HCT116 (cell line): ENCODE results near the gene CPNE9.

Source experiments
- CTCF ChIP-seq, 3 experiments: fragments of 200-600 bp in 1 of 3; sonication (generic) in 1 of 3; IDR thresholded peaks in 2 of 3; conservative IDR thresholded peaks in 1 of 3; 2 replicates each; pipeline ENCODE4 v1.5.1; 2012 to 2017; ENCODE audit warnings: low read depth in 2 of 3, low read length in 2 of 3, antibody characterized with exemption in 1 of 3, borderline replicate concordance in 1 of 3, control low read depth in 1 of 3, mild to moderate bottlenecking in 1 of 3, mixed read lengths in 1 of 3, mixed run types in 1 of 3, moderate library complexity in 1 of 3; ENCODE audit not compliant: insufficient read depth in 1 of 3
- POLR2A ChIP-seq: IDR thresholded peaks from 2 replicates; pipeline ENCODE4 v1.7.0; 2011; ENCODE audit warnings: borderline replicate concordance; ENCODE audit not compliant: insufficient read depth, insufficient read length; ENCODE audit errors: extremely low read depth
- POLR2AphosphoS5 ChIP-seq: IDR thresholded peaks from 2 replicates; pipeline ENCODE4 v1.6.1; 2011; ENCODE audit warnings: mild to moderate bottlenecking, low read depth, low read length, moderate library complexity
- SP1 ChIP-seq: IDR thresholded peaks from 2 replicates; pipeline ENCODE4 v1.6.1; 2012; ENCODE audit warnings: low read depth
- TCF7L2 ChIP-seq: IDR thresholded peaks from 2 replicates; pipeline ENCODE4 v1.7.0; 2011; ENCODE audit warnings: borderline replicate concordance, inconsistent platforms; ENCODE audit not compliant: insufficient read depth, insufficient read length; ENCODE audit errors: extremely low read depth

- TF ChIP-seq CTCF (IDR thresholded peaks at IDR 0.05 in 2 of 3, conservative IDR thresholded peaks at IDR 0.05 in 1 of 3; ENCODE audit: borderline replicate concordance in 1 of 3, insufficient read depth in 1 of 3, low read depth in 2 of 3, low read length in 2 of 3) (no peak), SP1 (no peak), POLR2AphosphoS5 (no peak), TCF7L2 (no peak), POLR2A (no peak)
Observed at GRCh38 chr3:9727743-9728142, 24.1 kb downstream of the CPNE9 start.
